ENCODE measurements around the gene RAP1GAP2. TPM values are rescaled to one million over a fixed set of nuclear protein-coding genes. Genes with fewer than 3 reads are reported as not detected.

RAP1GAP2 gene
- total RNA-seq, 1 donor = 2.9 TPM

DNA sequence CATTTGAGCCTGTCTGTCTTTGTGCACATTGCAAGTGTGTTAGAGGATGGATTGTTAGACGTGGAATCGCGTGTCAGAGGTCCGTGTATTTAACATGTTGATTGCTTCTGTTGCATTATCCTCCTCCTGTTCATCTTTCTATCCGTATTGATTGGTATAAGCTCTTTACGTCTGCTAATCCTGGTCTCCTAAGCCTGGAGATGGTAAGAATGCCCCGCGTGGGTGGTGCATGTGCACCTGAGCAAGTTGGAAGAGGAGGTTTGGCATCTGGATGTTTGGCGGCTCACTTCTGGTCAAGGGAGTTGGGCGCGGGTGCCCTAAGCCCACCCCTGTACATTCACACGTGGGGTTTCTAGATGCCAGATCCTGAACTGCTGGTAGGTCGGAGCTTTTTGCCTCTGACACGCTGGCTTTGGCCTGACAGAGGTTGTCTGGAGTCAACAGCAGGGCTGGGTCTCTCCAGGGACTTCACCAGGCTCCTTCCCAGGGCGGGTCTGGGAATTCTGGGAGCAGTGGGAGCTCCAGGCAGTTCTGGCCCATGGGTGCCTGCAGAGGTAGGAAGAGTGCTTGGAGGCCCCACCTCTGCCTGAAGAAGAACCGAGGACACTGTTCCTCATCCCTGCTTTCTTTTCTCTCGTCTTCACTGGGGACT lies 159.8 kb downstream of the RAP1GAP2 start:
- Histone ChIP-seq H3K4me1 (ENCODE audit: insufficient read depth, low read length) (peaks cover 27% of the 10 kb centered on the region), H2AFZ (ENCODE audit: low read length) (no peak overlapping the region), H3K27ac (ENCODE audit: low read depth, low read length) (no peak overlapping the region), H4K20me1 (ENCODE audit: insufficient read depth, low read length) (no peaks in the 10 kb centered on the region), H3K9me3 (ENCODE audit: low read depth, low read length) (no peaks in the 10 kb centered on the region), H3K4me2 (ENCODE audit: insufficient read depth, low read length) (no peak overlapping the region), H3K36me3 (ENCODE audit: insufficient read depth, low read length) (no peaks in the 10 kb centered on the region), H3K79me2 (ENCODE audit: insufficient read depth, low read length) (peaks cover 5% of the 10 kb centered on the region), H3K4me3 (ENCODE audit: insufficient read depth, low read length) (no peak overlapping the region), H3K27me3 (ENCODE audit: insufficient read depth, low read length) (no peaks in the 10 kb centered on the region)
- TF ChIP-seq, protein P1, sequence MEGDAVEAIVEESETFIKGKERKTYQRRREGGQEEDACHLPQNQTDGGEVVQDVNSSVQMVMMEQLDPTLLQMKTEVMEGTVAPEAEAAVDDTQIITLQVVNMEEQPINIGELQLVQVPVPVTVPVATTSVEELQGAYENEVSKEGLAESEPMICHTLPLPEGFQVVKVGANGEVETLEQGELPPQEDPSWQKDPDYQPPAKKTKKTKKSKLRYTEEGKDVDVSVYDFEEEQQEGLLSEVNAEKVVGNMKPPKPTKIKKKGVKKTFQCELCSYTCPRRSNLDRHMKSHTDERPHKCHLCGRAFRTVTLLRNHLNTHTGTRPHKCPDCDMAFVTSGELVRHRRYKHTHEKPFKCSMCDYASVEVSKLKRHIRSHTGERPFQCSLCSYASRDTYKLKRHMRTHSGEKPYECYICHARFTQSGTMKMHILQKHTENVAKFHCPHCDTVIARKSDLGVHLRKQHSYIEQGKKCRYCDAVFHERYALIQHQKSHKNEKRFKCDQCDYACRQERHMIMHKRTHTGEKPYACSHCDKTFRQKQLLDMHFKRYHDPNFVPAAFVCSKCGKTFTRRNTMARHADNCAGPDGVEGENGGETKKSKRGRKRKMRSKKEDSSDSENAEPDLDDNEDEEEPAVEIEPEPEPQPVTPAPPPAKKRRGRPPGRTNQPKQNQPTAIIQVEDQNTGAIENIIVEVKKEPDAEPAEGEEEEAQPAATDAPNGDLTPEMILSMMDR (IDR thresholded peaks at IDR 0.05; ENCODE audit: extremely low read depth, low read depth, low read length) = no peak
- no peak for DNase-seq (ENCODE audit: insufficient read length, low spot score, missing footprints)

- no peak overlapping the region for H3K27ac ChIP-seq (ENCODE audit: low read depth, low read length)
- H3K79me2 ChIP-seq (ENCODE audit: insufficient read depth, low read length) = peaks cover 5% of the 10 kb centered on the region
- no peaks in the 10 kb centered on the region for H3K36me3 ChIP-seq (ENCODE audit: insufficient read depth, low read length)
- TF ChIP-seq, protein P1 (IDR thresholded peaks at IDR 0.05; ENCODE audit: extremely low read depth, low read depth, low read length) = no peak
- peaks cover 27% of the 10 kb centered on the region for H3K4me1 ChIP-seq (ENCODE audit: insufficient read depth, low read length)
- DNase-seq (ENCODE audit: insufficient read length, low spot score, missing footprints) = no peak
- H4K20me1 ChIP-seq (ENCODE audit: insufficient read depth, low read length) = no peaks in the 10 kb centered on the region
- H3K4me3 ChIP-seq (ENCODE audit: insufficient read depth, low read length) = no peak overlapping the region
- H2AFZ ChIP-seq (ENCODE audit: low read length) = no peak overlapping the region
- H3K4me2 ChIP-seq (ENCODE audit: insufficient read depth, low read length) = no peak overlapping the region
- H3K9me3 ChIP-seq (ENCODE audit: low read depth, low read length) = no peaks in the 10 kb centered on the region
- no peaks in the 10 kb centered on the region for H3K27me3 ChIP-seq (ENCODE audit: insufficient read depth, low read length)
These were observed 161.5 kb downstream of the RAP1GAP2 start for GRCh38 chr17:2957631-2958286.

DNA sequence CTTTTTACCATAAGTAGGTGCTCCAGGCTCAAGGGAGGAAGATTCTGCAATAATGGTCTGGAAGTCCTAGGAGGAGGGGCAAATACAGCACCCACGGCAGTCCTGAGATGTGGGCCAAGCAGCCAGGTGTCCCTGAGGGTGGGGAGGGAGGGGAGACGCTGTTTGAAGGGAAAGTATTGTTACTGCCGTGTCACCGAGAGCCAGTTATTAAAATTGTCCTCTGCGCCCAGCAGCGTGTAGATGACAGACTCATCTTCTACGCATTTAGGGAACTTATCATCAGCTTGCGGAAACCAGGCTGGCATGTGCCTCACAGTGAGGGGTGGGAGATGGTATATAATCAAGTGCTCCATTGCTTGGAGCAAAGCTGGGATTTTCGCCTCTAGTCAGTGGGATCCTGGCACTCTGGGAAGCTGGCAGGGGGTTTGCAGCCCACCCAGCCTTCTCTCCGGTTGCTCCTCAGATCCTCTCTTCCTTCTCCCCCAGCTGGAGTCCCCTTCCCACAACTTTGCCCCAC lies 162.5 kb downstream of the RAP1GAP2 start:
- H3K4me3 ChIP-seq (ENCODE audit: insufficient read depth, low read length) = no peak overlapping the region
- no peaks in the 10 kb centered on the region for H4K20me1 ChIP-seq (ENCODE audit: insufficient read depth, low read length)
- no peaks in the 10 kb centered on the region for H3K36me3 ChIP-seq (ENCODE audit: insufficient read depth, low read length)
- no peaks in the 10 kb centered on the region for H3K9me3 ChIP-seq (ENCODE audit: low read depth, low read length)
- H3K79me2 ChIP-seq (ENCODE audit: insufficient read depth, low read length) = peaks cover 5% of the 10 kb centered on the region
- H3K4me2 ChIP-seq (ENCODE audit: insufficient read depth, low read length) = no peak overlapping the region
- TF ChIP-seq, protein P1 (IDR thresholded peaks at IDR 0.05; ENCODE audit: extremely low read depth, low read depth, low read length) = no peak
- H3K4me1 ChIP-seq (ENCODE audit: insufficient read depth, low read length) = peaks cover 27% of the 10 kb centered on the region
- peak; percentile 38 for DNase-seq (ENCODE audit: insufficient read length, low spot score, missing footprints)
- H3K27me3 ChIP-seq (ENCODE audit: insufficient read depth, low read length) = no peaks in the 10 kb centered on the region
- no peak overlapping the region for H3K27ac ChIP-seq (ENCODE audit: low read depth, low read length)
- H2AFZ ChIP-seq (ENCODE audit: low read length) = no peak overlapping the region
